HEK293 (cell line): ENCODE measurements around the gene CALML3.

Experiments used
- CTCF ChIA-PET: fragments of 350-600 bp; formaldehyde crosslinking; extraction: SDS; loops from one replicate; lab custom pipeline; 2021; ENCODE audit warnings: antibody characterized with exemption; lab: Yijun Ruan, JAX
- POLR2A ChIA-PET: fragments of 300-600 bp; formaldehyde crosslinking; extraction: SDS; loops from one replicate; lab custom pipeline; 2020; ENCODE audit warnings: antibody characterized with exemption, inconsistent platforms; lab: Yijun Ruan, JAX
- H3K27ac ChIP-seq: fragments of 200-500 bp; sonication (Bioruptor generic); 2 replicates; pipeline ENCODE4 v1.5.1; 2014; ENCODE audit warnings: low read depth, low read length, control low read depth, inconsistent platforms; ENCODE audit errors: extremely low read depth
- H3K36me3 ChIP-seq, 2 experiments: fragments of 200-500 bp in 1 of 2; sonication (Bioruptor generic) in 1 of 2; 1 replicate in 1 of 2; 2 replicates in 1 of 2; pipeline ENCODE4 v1.5.1; 2014 to 2017; ENCODE audit warnings: inconsistent platforms in 2 of 2, low read length in 2 of 2; ENCODE audit not compliant: control insufficient read depth in 2 of 2, insufficient read depth in 1 of 2
- H3K4me1 ChIP-seq: fragments of 200-500 bp; sonication (Bioruptor generic); 2 replicates; pipeline ENCODE4 v1.5.1; 2014; ENCODE audit warnings: mild to moderate bottlenecking, low read length, inconsistent platforms; ENCODE audit not compliant: control insufficient read depth, insufficient read depth
- H3K4me3 ChIP-seq: 2 replicates; pipeline ENCODE4 v1.5.1; 2011; ENCODE audit warnings: low read depth, mild to moderate bottlenecking, control low read depth, low read length, moderate library complexity
- H3K9me3 ChIP-seq: fragments of 200-500 bp; sonication (Bioruptor generic); 2 replicates; pipeline ENCODE4 v1.5.1; 2014; ENCODE audit warnings: low read depth, low read length, inconsistent platforms; ENCODE audit not compliant: control insufficient read depth, insufficient read depth
- AEBP2 ChIP-seq: fragments of 450-650 bp; formaldehyde crosslinking; IDR thresholded peaks from 2 replicates; pipeline ENCODE4 v1.5.1; 2016; ENCODE audit warnings: missing biosample characterization, missing genetic modification characterization, borderline replicate concordance
- ATF2 ChIP-seq: fragments of 450-650 bp; formaldehyde crosslinking; IDR thresholded peaks from 2 replicates; pipeline ENCODE4 v1.5.1; 2016; ENCODE audit warnings: missing biosample characterization, missing genetic modification characterization, low read depth
- KLF8 ChIP-seq: fragments of 450-650 bp; formaldehyde crosslinking; IDR thresholded peaks from 2 replicates; pipeline ENCODE4 v1.5.1; 2016; ENCODE audit warnings: missing biosample characterization, missing genetic modification characterization
- MYNN ChIP-seq: fragments of 450-650 bp; formaldehyde crosslinking; IDR thresholded peaks from 2 replicates; pipeline ENCODE4 v1.5.1; 2016; ENCODE audit warnings: missing biosample characterization, missing genetic modification characterization, borderline replicate concordance
- SCRT2 ChIP-seq: fragments of 450-650 bp; formaldehyde crosslinking; IDR thresholded peaks from 2 replicates; pipeline ENCODE4 v1.5.1; 2016; ENCODE audit warnings: missing biosample characterization, missing genetic modification characterization
- ZBTB20 ChIP-seq: fragments of 450-650 bp; formaldehyde crosslinking; IDR thresholded peaks from 2 replicates; pipeline ENCODE4 v1.5.1; 2016; ENCODE audit warnings: missing biosample characterization, missing genetic modification characterization
- ZBTB7A ChIP-seq: fragments of 450-650 bp; formaldehyde crosslinking; IDR thresholded peaks from 2 replicates; pipeline ENCODE4 v1.5.1; 2016; ENCODE audit warnings: low read depth, missing biosample characterization, missing genetic modification characterization
- ZFP41 ChIP-seq: fragments of 450-650 bp; formaldehyde crosslinking; IDR thresholded peaks from 2 replicates; pipeline ENCODE4 v1.5.1; 2016; ENCODE audit warnings: missing biosample characterization, missing genetic modification characterization, borderline replicate concordance
- ZNF10 ChIP-seq: fragments of 450-650 bp; formaldehyde crosslinking; IDR thresholded peaks from 2 replicates; pipeline ENCODE4 v1.5.1; 2017; ENCODE audit warnings: missing biosample characterization, missing genetic modification characterization
- ZNF114 ChIP-seq: fragments of 450-650 bp; formaldehyde crosslinking; IDR thresholded peaks from 2 replicates; pipeline ENCODE4 v1.5.0; 2017; ENCODE audit warnings: missing biosample characterization, missing genetic modification characterization
- ZNF223 ChIP-seq: fragments of 450-650 bp; formaldehyde crosslinking; IDR thresholded peaks from 2 replicates; pipeline ENCODE4 v1.5.1; 2016; ENCODE audit warnings: missing biosample characterization, missing genetic modification characterization
- ZNF248 ChIP-seq: fragments of 450-650 bp; formaldehyde crosslinking; IDR thresholded peaks from 2 replicates; pipeline ENCODE4 v1.5.1; 2017; ENCODE audit warnings: missing biosample characterization, missing genetic modification characterization
- ZNF302 ChIP-seq: fragments of 450-650 bp; formaldehyde crosslinking; IDR thresholded peaks from 2 replicates; pipeline ENCODE4 v1.5.1; 2016; ENCODE audit warnings: missing biosample characterization, missing genetic modification characterization, low read depth
- ZNF324 ChIP-seq: fragments of 450-650 bp; formaldehyde crosslinking; IDR thresholded peaks from 2 replicates; pipeline ENCODE4 v1.5.1; 2016; ENCODE audit warnings: missing biosample characterization, missing genetic modification characterization
- ZNF362 ChIP-seq: fragments of 450-650 bp; formaldehyde crosslinking; IDR thresholded peaks from 2 replicates; pipeline ENCODE4 v1.5.1; 2016; ENCODE audit warnings: missing biosample characterization, missing genetic modification characterization
- ZNF560 ChIP-seq: fragments of 450-650 bp; formaldehyde crosslinking; IDR thresholded peaks from 2 replicates; pipeline ENCODE4 v1.5.1; 2017; ENCODE audit warnings: missing biosample characterization, missing genetic modification characterization, borderline replicate concordance
- ZNF623 ChIP-seq: fragments of 450-650 bp; formaldehyde crosslinking; IDR thresholded peaks from 2 replicates; pipeline ENCODE4 v1.5.1; 2016; ENCODE audit warnings: missing biosample characterization, missing genetic modification characterization
- ZNF670 ChIP-seq: fragments of 450-650 bp; formaldehyde crosslinking; IDR thresholded peaks from 2 replicates; pipeline ENCODE4 v1.5.1; 2016; ENCODE audit warnings: missing biosample characterization, missing genetic modification characterization, low read depth
- ZNF701 ChIP-seq: fragments of 450-650 bp; formaldehyde crosslinking; IDR thresholded peaks from 2 replicates; pipeline ENCODE4 v1.5.1; 2016; ENCODE audit warnings: missing biosample characterization, missing genetic modification characterization
- ZNF747 ChIP-seq: fragments of 450-650 bp; formaldehyde crosslinking; IDR thresholded peaks from 2 replicates; pipeline ENCODE4 v1.5.1; 2016; ENCODE audit warnings: missing biosample characterization, missing genetic modification characterization
- ZSCAN4 ChIP-seq: fragments of 450-650 bp; formaldehyde crosslinking; IDR thresholded peaks from 2 replicates; pipeline ENCODE4 v1.5.1; 2017; ENCODE audit warnings: missing biosample characterization, missing genetic modification characterization
- TF ChIP-seq, protein P1 (sequence below): fragments of 450-650 bp; formaldehyde crosslinking; IDR thresholded peaks from 2 replicates; pipeline ENCODE4 v1.5.1; 2016; ENCODE audit warnings: missing biosample characterization, missing genetic modification characterization
- TF ChIP-seq, protein P2 (sequence below): fragments of 450-650 bp; formaldehyde crosslinking; IDR thresholded peaks from 2 replicates; pipeline ENCODE4 v1.5.1; 2016; ENCODE audit warnings: missing biosample characterization, missing genetic modification characterization

Gene CALML3

GRCh38 chr10:5538446-5538845 lies 13.7 kb downstream of the CALML3 start:
- CTCF ChIA-PET: interaction anchor here (0.7 to 1.7 kb wide), 3 partner anchors 54 to 593 kb away, joined by 3 to 4 read pairs (median 4); no protein-coding TSS in a partner anchor
- no peak for TF ChIP-seq ZNF302
- Histone ChIP-seq H3K27ac (no peak overlapping the region), H3K4me1 (peaks cover 4% of the 10 kb centered on the region; the same call in 1 of the 2 replicates), H3K36me3 (no peaks in the 10 kb centered on the region), H3K9me3 (no peaks in the 10 kb centered on the region), H3K4me3 (no peak overlapping the region)
- POLR2A ChIA-PET: no interaction called here

DNA sequence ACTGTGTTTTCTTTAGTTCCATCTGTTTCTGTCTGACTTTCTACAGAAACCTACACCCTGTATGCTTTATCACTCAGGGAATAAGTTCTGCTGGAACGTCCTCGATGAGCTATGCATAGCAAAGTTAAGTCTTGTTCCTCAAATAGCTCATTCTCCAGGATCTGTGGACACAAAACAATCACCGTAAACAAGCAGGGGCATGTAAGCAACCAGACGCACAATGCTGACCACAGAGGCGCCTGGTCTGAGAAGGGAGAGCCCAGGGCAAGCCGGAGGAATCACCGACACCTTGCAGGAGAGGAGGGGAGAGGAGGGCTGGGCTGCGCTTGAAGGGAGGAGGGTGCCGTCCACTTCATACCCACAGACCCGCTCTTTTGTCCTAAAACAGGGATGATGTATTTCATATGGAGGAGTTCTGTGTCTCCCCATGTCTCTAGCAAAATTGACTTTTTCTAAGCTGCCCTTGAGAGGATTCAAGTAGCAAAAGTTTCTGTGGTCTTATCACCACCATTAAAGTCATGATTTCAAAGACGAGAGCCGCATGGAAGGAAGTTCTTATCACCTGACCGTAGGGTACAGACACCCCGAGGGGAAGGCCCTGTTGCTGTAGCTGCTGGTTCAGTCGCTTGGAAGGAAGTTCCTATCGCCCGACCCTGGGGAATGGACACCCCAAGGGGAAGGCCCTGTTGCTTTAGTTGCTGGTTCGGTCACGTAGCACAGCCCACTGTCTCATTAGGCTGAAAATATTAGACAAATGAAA lies 14.3 kb downstream of the CALML3 start:
- Histone ChIP-seq H3K9me3 (no peaks in the 10 kb centered on the region), H3K36me3 (no peaks in the 10 kb centered on the region), H3K27ac (no peak overlapping the region), H3K4me1 (peaks cover 4% of the 10 kb centered on the region; the same call in 1 of the 2 replicates), H3K4me3 (no peak overlapping the region)
- POLR2A ChIA-PET: no interaction called here
- TF ChIP-seq KLF8 (tag by site-specific recombination): no peak
- TF ChIP-seq ZNF324: no peak
- TF ChIP-seq ZBTB7A (tag by site-specific recombination): no peak
- no peak for TF ChIP-seq ZNF670
- no peak for TF ChIP-seq ZNF248 (tag by site-specific recombination)
- no peak for TF ChIP-seq ZNF223 (tag by site-specific recombination)
- no peak for TF ChIP-seq ZNF701
- TF ChIP-seq ZNF114 (tag by site-specific recombination): no peak
- no peak for TF ChIP-seq ZNF747
- no peak for TF ChIP-seq ZNF362 (tag by site-specific recombination)
- no peak for TF ChIP-seq SCRT2 (tag by site-specific recombination)
- no peak for TF ChIP-seq ZFP41 (tag by site-specific recombination)
- no peak for TF ChIP-seq MYNN (tag by site-specific recombination)
- no peak for TF ChIP-seq ZNF623 (tag by site-specific recombination)
- no peak for TF ChIP-seq ZBTB20 (tag by site-specific recombination)
- CTCF ChIA-PET: interaction anchor here (0.5 to 1.7 kb wide), 3 partner anchors 18 to 84 kb away, joined by 3 to 4 read pairs (median 4); no protein-coding TSS in a partner anchor

- ChIA-PET CTCF (no interaction called here), POLR2A (no interaction called here)
- 0 out of 2 replicates have a peak, but pooled peaks cover under 1% of the 10 kb centered on the region for H3K4me1 ChIP-seq
- TF ChIP-seq ZNF560 (tag by site-specific recombination) (no peak), AEBP2 (tag by site-specific recombination) (no peak), ZNF10 (tag by site-specific recombination) (no peak), ZSCAN4 (tag by site-specific recombination) (no peak), ATF2 (no peak)
- TF ChIP-seq, protein P1, sequence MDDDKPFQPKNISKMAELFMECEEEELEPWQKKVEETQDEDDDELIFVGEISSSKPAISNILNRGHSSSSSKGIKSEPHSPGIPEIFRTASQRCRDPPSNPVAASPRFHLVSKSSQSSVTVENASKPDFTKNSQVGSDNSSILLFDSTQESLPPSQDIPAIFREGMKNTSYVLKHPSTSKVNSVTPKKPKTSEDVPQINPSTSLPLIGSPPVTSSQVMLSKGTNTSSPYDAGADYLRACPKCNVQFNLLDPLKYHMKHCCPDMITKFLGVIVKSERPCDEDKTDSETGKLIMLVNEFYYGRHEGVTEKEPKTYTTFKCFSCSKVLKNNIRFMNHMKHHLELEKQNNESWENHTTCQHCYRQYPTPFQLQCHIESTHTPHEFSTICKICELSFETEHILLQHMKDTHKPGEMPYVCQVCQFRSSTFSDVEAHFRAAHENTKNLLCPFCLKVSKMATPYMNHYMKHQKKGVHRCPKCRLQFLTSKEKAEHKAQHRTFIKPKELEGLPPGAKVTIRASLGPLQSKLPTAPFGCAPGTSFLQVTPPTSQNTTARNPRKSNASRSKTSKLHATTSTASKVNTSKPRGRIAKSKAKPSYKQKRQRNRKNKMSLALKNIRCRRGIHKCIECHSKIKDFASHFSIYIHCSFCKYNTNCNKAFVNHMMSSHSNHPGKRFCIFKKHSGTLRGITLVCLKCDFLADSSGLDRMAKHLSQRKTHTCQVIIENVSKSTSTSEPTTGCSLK (tag by site-specific recombination): no peak
- TF ChIP-seq, protein P2, sequence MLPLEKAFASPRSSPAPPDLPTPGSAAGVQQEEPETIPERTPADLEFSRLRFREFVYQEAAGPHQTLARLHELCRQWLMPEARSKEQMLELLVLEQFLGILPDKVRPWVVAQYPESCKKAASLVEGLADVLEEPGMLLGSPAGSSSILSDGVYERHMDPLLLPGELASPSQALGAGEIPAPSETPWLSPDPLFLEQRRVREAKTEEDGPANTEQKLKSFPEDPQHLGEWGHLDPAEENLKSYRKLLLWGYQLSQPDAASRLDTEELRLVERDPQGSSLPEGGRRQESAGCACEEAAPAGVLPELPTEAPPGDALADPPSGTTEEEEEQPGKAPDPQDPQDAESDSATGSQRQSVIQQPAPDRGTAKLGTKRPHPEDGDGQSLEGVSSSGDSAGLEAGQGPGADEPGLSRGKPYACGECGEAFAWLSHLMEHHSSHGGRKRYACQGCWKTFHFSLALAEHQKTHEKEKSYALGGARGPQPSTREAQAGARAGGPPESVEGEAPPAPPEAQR (tag by site-specific recombination): no peak
Observed at GRCh38 chr10:5540080-5540479, 15.3 kb downstream of the CALML3 start.

More at GRCh38 chr10:5540080-5540479, 15.3 kb downstream of the CALML3 start:
- Histone ChIP-seq H3K9me3 (no peaks in the 10 kb centered on the region), H3K36me3 (no peaks in the 10 kb centered on the region), H3K27ac (no peak overlapping the region), H3K4me3 (no peak overlapping the region)
